CD14-positive monocyte (primary cell): ENCODE results near the gene LDB3. TPM values are rescaled to one million over a fixed set of nuclear protein-coding genes. Genes with fewer than 3 reads are reported as not detected.

ENCODE experiments used
- DNase-seq, 3 donors: peaks; one replicate each; pipeline ENCODE4 v3.0.0-alpha.2; 2011 to 2022
- H2AFZ ChIP-seq: 2 replicates; pipeline ENCODE4 v1.6.0; 2012; ENCODE audit warnings: mild to moderate bottlenecking, low read depth, low read length, inconsistent platforms; ENCODE audit not compliant: insufficient read depth, poor library complexity, severe bottlenecking
- H3K27ac ChIP-seq, 2 donors: 1 replicate in 1 of 2; 2 replicates in 1 of 2; pipeline ENCODE4 v1.5.1; 2012 to 2013; ENCODE audit warnings: low read length in 2 of 2, control low read depth in 1 of 2, inconsistent platforms in 1 of 2, low read depth in 1 of 2, mild to moderate bottlenecking in 1 of 2
- H3K27me3 ChIP-seq, 2 donors: one replicate each; pipeline versions ENCODE4 v1.6.0 to v1.6.1; 2011 to 2013; ENCODE audit warnings: low read length in 2 of 2; ENCODE audit not compliant: control insufficient read depth in 2 of 2, insufficient read depth in 2 of 2
- H3K36me3 ChIP-seq, 2 donors: replicated peaks in 1 of 2; 1 replicate in 1 of 2; 2 replicates in 1 of 2; pipeline versions ENCODE4 v1.5.1 to v1.6.1; 2012 to 2013; ENCODE audit warnings: low read length in 2 of 2, control low read depth in 1 of 2, inconsistent platforms in 1 of 2, mild to moderate bottlenecking in 1 of 2; ENCODE audit not compliant: insufficient read depth in 2 of 2, control insufficient read depth in 1 of 2
- H3K4me1 ChIP-seq, 2 donors: 1 replicate in 1 of 2; 2 replicates in 1 of 2; pipeline versions ENCODE4 v1.5.1 to v1.6.1; 2012 to 2013; ENCODE audit warnings: low read length in 2 of 2, control low read depth in 1 of 2, inconsistent platforms in 1 of 2, mild to moderate bottlenecking in 1 of 2, moderate library complexity in 1 of 2; ENCODE audit not compliant: insufficient read depth in 2 of 2, control insufficient read depth in 1 of 2
- H3K4me2 ChIP-seq: replicated peaks from 2 replicates; pipeline ENCODE3; 2012; ENCODE audit warnings: low read length, moderate library complexity, mild to moderate bottlenecking; ENCODE audit not compliant: poor library complexity, severe bottlenecking; ENCODE audit errors: extremely low read depth
- H3K4me3 ChIP-seq, 3 experiments: fragments of 200-600 bp in 1 of 3; sonication (generic) in 1 of 3; replicated peaks in 1 of 3; 1 replicate in 2 of 3; 2 replicates in 1 of 3; pipeline ENCODE4 v1.5.1; 2011 to 2013; ENCODE audit warnings: low read length in 3 of 3, mild to moderate bottlenecking in 3 of 3, control low read depth in 2 of 3, low read depth in 2 of 3, inconsistent platforms in 1 of 3, moderate library complexity in 1 of 3
- H3K79me2 ChIP-seq: 2 replicates; pipeline ENCODE4 v1.6.0; 2012; ENCODE audit warnings: mild to moderate bottlenecking, control low read depth, inconsistent platforms, low read length, moderate library complexity; ENCODE audit not compliant: insufficient read depth
- H3K9ac ChIP-seq: 2 replicates; pipeline ENCODE4 v1.6.0; 2017; ENCODE audit warnings: low read length, mild to moderate bottlenecking; ENCODE audit not compliant: insufficient read depth, poor library complexity, severe bottlenecking
- H3K9me3 ChIP-seq, 2 donors: replicated peaks in 1 of 2; 1 replicate in 1 of 2; 2 replicates in 1 of 2; pipeline versions ENCODE4 v1.5.1 to v1.6.1; 2012 to 2013; ENCODE audit warnings: low read length in 2 of 2, control low read depth in 1 of 2; ENCODE audit not compliant: control insufficient read depth in 1 of 2, insufficient read depth in 1 of 2
- H4K20me1 ChIP-seq: 2 replicates; pipeline ENCODE4 v1.6.0; 2012; ENCODE audit warnings: mild to moderate bottlenecking, low read length, control low read depth, moderate library complexity; ENCODE audit not compliant: insufficient read depth
- H3K27ac Mint-ChIP-seq, 7 donors: one replicate each; pipeline ENCODE4 v1.8.0; 2020; ENCODE audit warnings: mild to moderate bottlenecking in 7 of 7, mixed read lengths in 7 of 7, moderate library complexity in 6 of 7, inconsistent platforms in 2 of 7
- H3K27me3 Mint-ChIP-seq, 3 donors: one replicate each; pipeline ENCODE4 v1.8.0; 2021 to 2022; ENCODE audit warnings: low read depth in 3 of 3, mild to moderate bottlenecking in 3 of 3, mixed read lengths in 3 of 3, moderate library complexity in 3 of 3, inconsistent platforms in 1 of 3
- H3K36me3 Mint-ChIP-seq, 2 donors: one replicate each; pipeline ENCODE4 v1.8.0; 2020; ENCODE audit warnings: mixed read lengths in 2 of 2, inconsistent platforms in 1 of 2, mild to moderate bottlenecking in 1 of 2
- H3K4me1 Mint-ChIP-seq: one replicate; pipeline ENCODE4 v1.8.0; 2020; ENCODE audit warnings: mild to moderate bottlenecking, mixed read lengths
- H3K4me3 Mint-ChIP-seq, 2 donors: one replicate each; pipeline ENCODE4 v1.8.0; 2020; ENCODE audit warnings: mild to moderate bottlenecking in 2 of 2, mixed read lengths in 2 of 2, moderate library complexity in 1 of 2
- H3K9me3 Mint-ChIP-seq, 7 donors: one replicate each; pipeline ENCODE4 v1.8.0; 2020 to 2022; ENCODE audit warnings: mixed read lengths in 7 of 7, mild to moderate bottlenecking in 6 of 7, moderate library complexity in 6 of 7, inconsistent platforms in 2 of 7
- CTCF ChIP-seq: fragments of 200-600 bp; IDR thresholded peaks from one replicate; pipeline ENCODE4 v1.8.0; 2022; ENCODE audit warnings: antibody characterized with exemption, mild to moderate bottlenecking
- WGBS: methylation state at CpG from one replicate; pipeline ENCODE4 v1.1.5; 2013; ENCODE audit warnings: missing lambda C conversion rate; ENCODE audit not compliant: insufficient coverage; 5-methylcytosine and 5-hydroxymethylcytosine counted together
- intact Hi-C, 2 donors: fragments of 100-400 bp; cut with micrococcal nuclease; formaldehyde crosslinking; loops; one replicate each; pipeline versions ENCODE4 v1.15.0 to v1.15.1; 2023
- polyA plus RNA-seq, 3 donors: library from polyadenylated mRNA; depleted of rRNA in 1 of 3; unstranded in 2 of 3; stranded (reverse) in 1 of 3; fragments of 300-500 nt in 2 of 3; fragments of >200 nt in 1 of 3; fragmentation: Illumina TruSeq in 2 of 3; gene quantifications; 1 replicate in 2 of 3; 2 replicates in 1 of 3; pipeline ENCODE4 v1.2.3, GENCODE V29; 2012 to 2021

LDB3 gene
- polyA plus RNA-seq, 3 donors: not detected

- no peak overlapping the region for H2AFZ ChIP-seq
- peaks cover 0 to 3% (median 0%) of the 10 kb centered on the region in 7 donors for H3K9me3 Mint-ChIP-seq
- no CpG with 5 or more reads among the region's 6 CpGs for WGBS
- no peaks in the 10 kb centered on the region for H3K36me3 Mint-ChIP-seq
- no peaks in the 10 kb centered on the region for H3K4me1 ChIP-seq
- H3K4me3 Mint-ChIP-seq: no peak overlapping the region
- H3K4me2 ChIP-seq: no peak overlapping the region
- no peaks in the 10 kb centered on the region for H3K79me2 ChIP-seq
- H3K4me3 ChIP-seq: no peak overlapping the region
- intact Hi-C loops: no loop called here
- no peak overlapping the region for H3K27ac ChIP-seq
- H3K9me3 ChIP-seq: no peaks in the 10 kb centered on the region
- H3K4me1 Mint-ChIP-seq: no peaks in the 10 kb centered on the region
- H4K20me1 ChIP-seq: no peaks in the 10 kb centered on the region
- H3K27ac Mint-ChIP-seq: no peak overlapping the region
- H3K36me3 ChIP-seq: no peaks in the 10 kb centered on the region
- H3K27me3 ChIP-seq: peaks cover 0 to 2% of the 10 kb centered on the region in 2 donors
- DNase-seq: no peak
- H3K27me3 Mint-ChIP-seq: peaks cover 5 to 16% (median 6%) of the 10 kb centered on the region in 3 donors
- no peak for TF ChIP-seq CTCF
- no peak overlapping the region for H3K9ac ChIP-seq
Measured at GRCh38 chr10:86724445-86724844, 56.1 kb downstream of the LDB3 start.

- Histone ChIP-seq H2AFZ (no peak overlapping the region), H3K4me2 (no peak overlapping the region), H4K20me1 (no peaks in the 10 kb centered on the region), H3K79me2 (no peaks in the 10 kb centered on the region), H3K4me1 (no peaks in the 10 kb centered on the region), H3K27ac (no peak overlapping the region), H3K4me3 (no peak overlapping the region), H3K36me3 (no peaks in the 10 kb centered on the region), H3K9ac (no peak overlapping the region), H3K9me3 (no peaks in the 10 kb centered on the region), H3K27me3 (peaks cover 0 to 2% of the 10 kb centered on the region in 2 donors)
- DNase-seq: no peak
- TF ChIP-seq CTCF: no peak
- 98% methylated on average over 5 of the region's 14 CpGs for WGBS
- Mint-ChIP-seq H3K36me3 (no peaks in the 10 kb centered on the region), H3K27ac (no peak overlapping the region), H3K4me3 (no peak overlapping the region), H3K27me3 (peaks cover 4 to 18% (median 6%) of the 10 kb centered on the region in 3 donors), H3K4me1 (no peaks in the 10 kb centered on the region), H3K9me3 (peaks cover 0 to 3% (median 0%) of the 10 kb centered on the region in 7 donors)
- intact Hi-C loops: no loop called here
Measured at GRCh38 chr10:86725980-86726676, 57.8 kb downstream of the LDB3 start.
